A549 (cell line): ENCODE data around the gene DEFB112. TPM values are rescaled to one million over a fixed set of nuclear protein-coding genes. Genes with fewer than 3 reads are reported as not detected.

Experiments used
- ATAC-seq, 2 experiments: fragments of 200-7000 bp in 1 of 2; fragments of >200 bp in 1 of 2; cut with Nextera tagmentation in 1 of 2; cut with Tn5 transposase in 1 of 2; 3 replicates each; pipeline versions ENCODE4 v1.8.0 to v1.9.1; 2018 to 2020; ENCODE audit warnings: mild to moderate bottlenecking in 1 of 2, moderate library complexity in 1 of 2
- CTCF ChIA-PET: fragments of 300-600 bp; sonication (Branson Sonifier 250); formaldehyde crosslinking; extraction: SDS; loops from one replicate; lab custom pipeline; 2021; ENCODE audit warnings: antibody characterized with exemption, inconsistent platforms; lab: Yijun Ruan, JAX
- POLR2A ChIA-PET: fragments of 350-600 bp; formaldehyde crosslinking; extraction: SDS; loops from one replicate; lab custom pipeline; 2021; ENCODE audit warnings: antibody characterized with exemption, inconsistent platforms; lab: Yijun Ruan, JAX
- DNase-seq, 2 experiments: peaks; one replicate each; pipeline versions ENCODE4 v3.0.0 to v3.0.0-alpha.2; 2011 to 2016; ENCODE audit warnings: low read depth in 1 of 2, low spot score in 1 of 2
- FAIRE-seq: peaks from 2 replicates; lab custom pipeline; 2011; peaks lifted over from hg19 to GRCh38; lab: Jason Lieb, UNC
- H3K27ac ChIP-seq, 2 experiments: fragments of >200 bp; sonication (Bioruptor Twin); formaldehyde crosslinking; 3 replicates each; pipeline ENCODE4 v1.5.1; 2016 to 2017
- H3K4me1 ChIP-seq: fragments of >200 bp; sonication (Bioruptor Twin); formaldehyde crosslinking; 3 replicates; pipeline ENCODE4 v1.6.1; 2016
- H3K4me2 ChIP-seq: fragments of >200 bp; sonication (Bioruptor Twin); formaldehyde crosslinking; 3 replicates; pipeline ENCODE4 v1.6.1; 2016
- H3K4me3 ChIP-seq: fragments of >200 bp; sonication (Bioruptor Twin); formaldehyde crosslinking; 3 replicates; pipeline ENCODE4 v1.5.1; 2016
- H3K9me3 ChIP-seq: fragments of >200 bp; sonication (Bioruptor Twin); formaldehyde crosslinking; 3 replicates; pipeline ENCODE4 v1.6.1; 2016
- CBX2 ChIP-seq: fragments of 200-600 bp; sonication (generic); IDR thresholded peaks from 2 replicates; pipeline ENCODE4 v1.6.1; 2016; ENCODE audit warnings: low read depth, mild to moderate bottlenecking, borderline replicate concordance
- CBX8 ChIP-seq: fragments of 200-600 bp; sonication (generic); IDR thresholded peaks from 2 replicates; pipeline ENCODE4 v1.6.1; 2016
- CEBPB ChIP-seq, 2 experiments: fragments of >200 bp in 1 of 2; sonication (Bioruptor Twin) in 1 of 2; formaldehyde crosslinking in 1 of 2; IDR thresholded peaks; 2 replicates each; pipeline ENCODE4 v1.6.1; 2012 to 2016
- EHF ChIP-seq: fragments of 250-450 bp; sonication (Bioruptor Pico); IDR thresholded peaks from 2 replicates; pipeline ENCODE4 v1.5.0; 2020; ENCODE audit warnings: mild to moderate bottlenecking
- EHMT2 ChIP-seq: fragments of 200-600 bp; sonication (generic); IDR thresholded peaks from 2 replicates; pipeline ENCODE4 v1.6.1; 2016; ENCODE audit warnings: antibody characterized with exemption, low read depth, mild to moderate bottlenecking, moderate library complexity
- EP300 ChIP-seq, 2 experiments: fragments of >200 bp; sonication (Bioruptor Twin); formaldehyde crosslinking; IDR thresholded peaks; 2 replicates in 1 of 2; 3 replicates in 1 of 2; pipeline ENCODE4 v1.6.1; 2016 to 2017
- FOSB ChIP-seq: fragments of 250-450 bp; sonication (Bioruptor Pico); IDR thresholded peaks from 2 replicates; pipeline ENCODE4 v1.5.0; 2020; ENCODE audit warnings: mild to moderate bottlenecking, moderate library complexity
- FOSL2 ChIP-seq, 2 experiments: fragments of 450-650 bp in 1 of 2; fragments of >200 bp in 1 of 2; sonication (Bioruptor Twin) in 1 of 2; formaldehyde crosslinking; IDR thresholded peaks; 2 replicates each; pipeline versions ENCODE4 v1.5.0 to v1.6.1; 2016 to 2020; ENCODE audit warnings: mild to moderate bottlenecking in 1 of 2, moderate library complexity in 1 of 2
- GATA3 ChIP-seq: IDR thresholded peaks from 2 replicates; pipeline ENCODE4 v1.6.1; 2012; ENCODE audit warnings: borderline replicate concordance
- HOXA7 ChIP-seq: fragments of 250-450 bp; sonication (Bioruptor Pico); IDR thresholded peaks from 2 replicates; pipeline ENCODE4 v1.5.0; 2020; ENCODE audit warnings: mild to moderate bottlenecking, moderate library complexity
- HOXB5 ChIP-seq: fragments of 250-450 bp; sonication (Bioruptor Pico); IDR thresholded peaks from 2 replicates; pipeline ENCODE4 v1.5.0; 2020; ENCODE audit warnings: mild to moderate bottlenecking, moderate library complexity
- JUN ChIP-seq, 2 experiments: fragments of >200 bp; sonication (Bioruptor Twin); formaldehyde crosslinking; IDR thresholded peaks; 2 replicates in 1 of 2; 3 replicates in 1 of 2; pipeline ENCODE4 v1.6.1; 2016 to 2017
- NFE2L2 ChIP-seq: fragments of 150-350 bp; conservative IDR thresholded peaks from 2 replicates; pipeline ENCODE4 v1.6.1; 2014; ENCODE audit warnings: low read length
- NPAS2 ChIP-seq: fragments of 250-450 bp; sonication (Bioruptor Pico); IDR thresholded peaks from 2 replicates; pipeline ENCODE4 v1.8.0; 2022; ENCODE audit warnings: mild to moderate bottlenecking, moderate library complexity, borderline replicate concordance
- POLR2A ChIP-seq: IDR thresholded peaks from 2 replicates; pipeline ENCODE4 v1.6.1; 2012; ENCODE audit warnings: mild to moderate bottlenecking, low read length
- POLR2AphosphoS2 ChIP-seq: conservative IDR thresholded peaks from 2 replicates; pipeline ENCODE4 v1.6.1; 2012; ENCODE audit warnings: low read length, improper control_type of control experiment, inconsistent platforms
- RAD21 ChIP-seq, 2 experiments: fragments of >200 bp in 1 of 2; sonication (Bioruptor Twin) in 1 of 2; formaldehyde crosslinking in 1 of 2; IDR thresholded peaks in 1 of 2; conservative IDR thresholded peaks in 1 of 2; 2 replicates in 1 of 2; 3 replicates in 1 of 2; pipeline ENCODE4 v1.6.1; 2012 to 2018; ENCODE audit warnings: inconsistent platforms in 1 of 2
- RARB ChIP-seq: fragments of 250-450 bp; sonication (Bioruptor Pico); IDR thresholded peaks from 2 replicates; pipeline ENCODE4 v1.8.0; 2021; ENCODE audit warnings: mild to moderate bottlenecking, moderate library complexity
- RCOR1 ChIP-seq: fragments of 150-350 bp; IDR thresholded peaks from 2 replicates; pipeline ENCODE4 v1.6.1; 2014; ENCODE audit warnings: antibody characterized with exemption, low read length, low read depth
- RFX5 ChIP-seq: fragments of 450-650 bp; IDR thresholded peaks from 2 replicates; pipeline ENCODE4 v1.7.1; 2014; ENCODE audit warnings: antibody characterized with exemption, mild to moderate bottlenecking, moderate library complexity
- SREBF2 ChIP-seq: fragments of 450-650 bp; IDR thresholded peaks from 2 replicates; pipeline ENCODE4 v1.6.1; 2014; ENCODE audit warnings: mild to moderate bottlenecking, moderate library complexity
- TFCP2L1 ChIP-seq: fragments of 250-450 bp; sonication (Bioruptor Pico); IDR thresholded peaks from 2 replicates; pipeline ENCODE4 v1.5.0; 2021; ENCODE audit warnings: mild to moderate bottlenecking
- ZC3H11A ChIP-seq: fragments of 450-650 bp; IDR thresholded peaks from 2 replicates; pipeline ENCODE4 v1.6.1; 2014; ENCODE audit warnings: antibody characterized with exemption, mild to moderate bottlenecking
- ZFP36 ChIP-seq: fragments of 450-650 bp; IDR thresholded peaks from 2 replicates; pipeline ENCODE4 v1.6.1; 2014; ENCODE audit warnings: borderline replicate concordance; ENCODE audit not compliant: partially characterized antibody
- ZNF302 ChIP-seq: fragments of 250-450 bp; sonication (Bioruptor Pico); IDR thresholded peaks from 2 replicates; pipeline ENCODE4 v1.9.0; 2021; ENCODE audit warnings: inconsistent platforms, mild to moderate bottlenecking, moderate library complexity
- whole genome bisulfite sequencing: methylation state at CpG from one replicate; pipeline ENCODE4 v1.1.6; 2017; ENCODE audit errors: missing lambda C conversion rate; 5-methylcytosine and 5-hydroxymethylcytosine counted together
- polyA plus RNA-seq, 4 experiments: library from polyadenylated mRNA; depleted of rRNA in 3 of 4; stranded (reverse); fragments of >200 nt; fragmentation: RNase III in 1 of 4; extraction: RNeasy Plus Mini Kit Qiagen cat#74134 plus additional on column Dnase treatment in 1 of 4; gene quantifications; 2 replicates in 3 of 4; 3 replicates in 1 of 4; pipeline ENCODE4 v1.2.3, GENCODE V29; 2011 to 2017
- TF ChIP-seq, protein P1 (sequence below): fragments of 250-450 bp; sonication (Bioruptor Pico); IDR thresholded peaks from 2 replicates; pipeline ENCODE4 v1.5.0; 2020; ENCODE audit warnings: low read depth, mild to moderate bottlenecking, moderate library complexity
- TF ChIP-seq, protein P2 (sequence below): fragments of 450-650 bp; IDR thresholded peaks from 2 replicates; pipeline ENCODE4 v1.6.1; 2014; ENCODE audit warnings: antibody characterized with exemption
- TF ChIP-seq, protein P3 (sequence below): fragments of 250-450 bp; sonication (Bioruptor Pico); IDR thresholded peaks from 2 replicates; pipeline ENCODE4 v1.5.0; 2021; ENCODE audit warnings: mild to moderate bottlenecking, moderate library complexity, borderline replicate concordance
- TF ChIP-seq, protein P4 (sequence below): fragments of >200 bp; sonication (Bioruptor Twin); formaldehyde crosslinking; IDR thresholded peaks from 2 replicates; pipeline ENCODE4 v1.6.1; 2016
- TF ChIP-seq, protein P5 (sequence below): IDR thresholded peaks from 2 replicates; pipeline ENCODE4 v1.6.1; 2012; ENCODE audit warnings: low read depth, borderline replicate concordance
- TF ChIP-seq, protein P6 (sequence below): fragments of >200 bp; sonication (Bioruptor Twin); formaldehyde crosslinking; IDR thresholded peaks from 3 replicates; pipeline ENCODE4 v1.6.1; 2016

DEFB112 gene
- polyA plus RNA-seq, 2 of the 4 experiments (the other 2 are of a cell fraction) = not detected

DNA sequence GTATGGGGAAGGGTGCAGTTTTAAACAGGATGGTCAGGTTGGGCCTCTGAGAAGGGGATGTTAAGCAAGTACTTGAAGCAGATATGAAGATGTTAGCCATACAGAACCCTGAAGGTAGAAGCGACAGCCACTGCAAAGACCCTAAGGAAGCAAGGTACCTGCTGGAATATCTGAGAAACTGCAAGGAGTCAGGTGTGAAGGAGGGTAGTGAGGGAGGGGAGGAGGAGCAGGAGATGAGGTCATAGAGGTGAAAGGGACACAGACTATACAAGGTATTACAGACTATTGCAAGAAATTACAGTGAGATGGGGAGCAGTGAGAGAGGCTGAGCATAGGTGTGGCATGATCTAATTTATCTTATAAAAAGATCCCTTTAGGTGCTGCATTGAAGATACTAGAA lies 22.2 kb upstream of the DEFB112 start:
- FAIRE-seq = no peak
- TF ChIP-seq FOSL2 (IDR thresholded peaks at IDR 0.05) (no peak), FOSL2 (CRISPR knock-in tag; IDR thresholded peaks at IDR 0.05) (no peak), ZNF302 (CRISPR knock-in tag) (no peak), NPAS2 (no peak), EHMT2 (no peak), RFX5 (no peak), HOXA7 (CRISPR knock-in tag) (no peak), NFE2L2 (no peak), POLR2A (no peak), RAD21 (conservative IDR thresholded peaks at IDR 0.05 in 1 of 2, IDR thresholded peaks at IDR 0.05 in 1 of 2) (no peak), CBX2 (no peak), TFCP2L1 (no peak), HOXB5 (CRISPR knock-in tag) (no peak), EP300 (IDR thresholded peaks at IDR 0.05) (no peak)
- TF ChIP-seq, protein P1, sequence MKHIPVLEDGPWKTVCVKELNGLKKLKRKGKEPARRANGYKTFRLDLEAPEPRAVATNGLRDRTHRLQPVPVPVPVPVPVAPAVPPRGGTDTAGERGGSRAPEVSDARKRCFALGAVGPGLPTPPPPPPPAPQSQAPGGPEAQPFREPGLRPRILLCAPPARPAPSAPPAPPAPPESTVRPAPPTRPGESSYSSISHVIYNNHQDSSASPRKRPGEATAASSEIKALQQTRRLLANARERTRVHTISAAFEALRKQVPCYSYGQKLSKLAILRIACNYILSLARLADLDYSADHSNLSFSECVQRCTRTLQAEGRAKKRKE (CRISPR knock-in tag) = no peak
- TF ChIP-seq, protein P2, sequence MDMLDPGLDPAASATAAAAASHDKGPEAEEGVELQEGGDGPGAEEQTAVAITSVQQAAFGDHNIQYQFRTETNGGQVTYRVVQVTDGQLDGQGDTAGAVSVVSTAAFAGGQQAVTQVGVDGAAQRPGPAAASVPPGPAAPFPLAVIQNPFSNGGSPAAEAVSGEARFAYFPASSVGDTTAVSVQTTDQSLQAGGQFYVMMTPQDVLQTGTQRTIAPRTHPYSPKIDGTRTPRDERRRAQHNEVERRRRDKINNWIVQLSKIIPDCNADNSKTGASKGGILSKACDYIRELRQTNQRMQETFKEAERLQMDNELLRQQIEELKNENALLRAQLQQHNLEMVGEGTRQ = no peak
- TF ChIP-seq, protein P3, sequence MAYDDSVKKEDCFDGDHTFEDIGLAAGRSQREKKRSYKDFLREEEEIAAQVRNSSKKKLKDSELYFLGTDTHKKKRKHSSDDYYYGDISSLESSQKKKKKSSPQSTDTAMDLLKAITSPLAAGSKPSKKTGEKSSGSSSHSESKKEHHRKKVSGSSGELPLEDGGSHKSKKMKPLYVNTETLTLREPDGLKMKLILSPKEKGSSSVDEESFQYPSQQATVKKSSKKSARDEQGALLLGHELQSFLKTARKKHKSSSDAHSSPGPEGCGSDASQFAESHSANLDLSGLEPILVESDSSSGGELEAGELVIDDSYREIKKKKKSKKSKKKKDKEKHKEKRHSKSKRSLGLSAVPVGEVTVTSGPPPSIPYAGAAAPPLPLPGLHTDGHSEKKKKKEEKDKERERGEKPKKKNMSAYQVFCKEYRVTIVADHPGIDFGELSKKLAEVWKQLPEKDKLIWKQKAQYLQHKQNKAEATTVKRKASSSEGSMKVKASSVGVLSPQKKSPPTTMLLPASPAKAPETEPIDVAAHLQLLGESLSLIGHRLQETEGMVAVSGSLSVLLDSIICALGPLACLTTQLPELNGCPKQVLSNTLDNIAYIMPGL = no peak
- TF ChIP-seq, protein P4, sequence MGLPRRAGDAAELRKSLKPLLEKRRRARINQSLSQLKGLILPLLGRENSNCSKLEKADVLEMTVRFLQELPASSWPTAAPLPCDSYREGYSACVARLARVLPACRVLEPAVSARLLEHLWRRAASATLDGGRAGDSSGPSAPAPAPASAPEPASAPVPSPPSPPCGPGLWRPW = no peak
- ChIA-PET CTCF (no interaction called here), POLR2A (no interaction called here)
- Histone ChIP-seq H3K4me2 (no peak overlapping the region), H3K9me3 (no peaks in the 10 kb centered on the region), H3K27ac (no peak overlapping the region), H3K4me1 (no peaks in the 10 kb centered on the region), H3K4me3 (no peak overlapping the region)
- no peak for ATAC-seq
- no peak for DNase-seq
- WGBS = 0% methylated on average over 1 of the region's 1 CpG

DNA sequence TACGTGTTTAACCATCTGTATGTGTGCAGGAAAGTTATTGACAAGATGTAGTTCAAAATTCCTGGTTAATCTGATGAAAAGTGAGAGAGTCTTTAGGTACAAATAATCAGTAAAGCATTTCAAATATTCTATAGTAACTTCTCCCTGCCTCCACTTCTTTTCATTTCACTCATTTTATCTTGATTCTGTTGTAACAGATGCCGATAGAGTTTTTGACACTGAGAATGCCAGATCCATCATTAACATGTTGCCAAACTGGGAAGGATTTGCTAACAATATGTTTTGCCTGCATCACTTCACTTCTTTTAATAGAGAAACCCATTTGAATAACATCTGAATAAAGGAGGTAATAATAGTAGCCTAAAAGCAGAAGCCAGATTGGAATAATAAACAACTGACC lies 20.4 kb upstream of the DEFB112 start:
- WGBS = 13% methylated on average over 2 of the region's 2 CpGs
- H3K9me3 ChIP-seq = no peaks in the 10 kb centered on the region
- no peak for TF ChIP-seq EHMT2
- TF ChIP-seq CBX8 = no peak
- no peak for TF ChIP-seq SREBF2
- no peak for TF ChIP-seq GATA3
- TF ChIP-seq POLR2A = no peak
- TF ChIP-seq ZFP36 = no peak
- TF ChIP-seq, protein P3 = no peak
- TF ChIP-seq, protein P5, sequence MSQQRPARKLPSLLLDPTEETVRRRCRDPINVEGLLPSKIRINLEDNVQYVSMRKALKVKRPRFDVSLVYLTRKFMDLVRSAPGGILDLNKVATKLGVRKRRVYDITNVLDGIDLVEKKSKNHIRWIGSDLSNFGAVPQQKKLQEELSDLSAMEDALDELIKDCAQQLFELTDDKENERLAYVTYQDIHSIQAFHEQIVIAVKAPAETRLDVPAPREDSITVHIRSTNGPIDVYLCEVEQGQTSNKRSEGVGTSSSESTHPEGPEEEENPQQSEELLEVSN = no peak
- TF ChIP-seq EHF = no peak
- TF ChIP-seq, protein P6, sequence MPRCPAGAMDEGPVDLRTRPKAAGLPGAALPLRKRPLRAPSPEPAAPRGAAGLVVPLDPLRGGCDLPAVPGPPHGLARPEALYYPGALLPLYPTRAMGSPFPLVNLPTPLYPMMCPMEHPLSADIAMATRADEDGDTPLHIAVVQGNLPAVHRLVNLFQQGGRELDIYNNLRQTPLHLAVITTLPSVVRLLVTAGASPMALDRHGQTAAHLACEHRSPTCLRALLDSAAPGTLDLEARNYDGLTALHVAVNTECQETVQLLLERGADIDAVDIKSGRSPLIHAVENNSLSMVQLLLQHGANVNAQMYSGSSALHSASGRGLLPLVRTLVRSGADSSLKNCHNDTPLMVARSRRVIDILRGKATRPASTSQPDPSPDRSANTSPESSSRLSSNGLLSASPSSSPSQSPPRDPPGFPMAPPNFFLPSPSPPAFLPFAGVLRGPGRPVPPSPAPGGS = no peak
- TF ChIP-seq CEBPB (IDR thresholded peaks at IDR 0.05) = no peak
- TF ChIP-seq CBX2 = no peak
- TF ChIP-seq FOSB (CRISPR knock-in tag) = no peak
- TF ChIP-seq RARB = no peak
- TF ChIP-seq, protein P4 = no peak
- no peak for TF ChIP-seq POLR2AphosphoS2
- no peak for TF ChIP-seq JUN (IDR thresholded peaks at IDR 0.05)
- no peak for TF ChIP-seq NFE2L2
- TF ChIP-seq ZC3H11A = no peak
- TF ChIP-seq RCOR1 = no peak
- TF ChIP-seq, all 56 proteins: peak for 0
- FAIRE-seq (no peak), DNase-seq (no peak), ATAC-seq (no peak)
- H3K4me1 ChIP-seq = no peaks in the 10 kb centered on the region
- H3K27ac ChIP-seq = no peak overlapping the region
- no peak overlapping the region for H3K4me3 ChIP-seq
- H3K4me2 ChIP-seq = no peak overlapping the region
- POLR2A ChIA-PET = no interaction called here
- CTCF ChIA-PET = no interaction called here
